NCI-H187 treated with DMSO at 0.1 percent for 48 hours (cell line): ENCODE measurements around the gene KLHL2.
"Not testable (repeated sequence)": the region's sequence is repeated elsewhere in the genome, so short reads cannot be mapped to it uniquely, and the experiment has no call there.

Experiments
- DNase-seq: peaks from one replicate; lab custom pipeline; 2025; lab: John Stamatoyannopoulos, UW

Gene KLHL2

GRCh38 chr4:165207431-165208220, at the start of gene KLHL2:
KLHL2 (plus strand) TSS chr4:165207561; CDS start chr4:165207877, 316 bp downstream.
- no peak for DNase-seq

- no peak for DNase-seq
These were observed 48.6 kb upstream of the KLHL2 start for GRCh38 chr4:165158762-165159161.

GRCh38 chr4:165164257-165164656, 43.1 kb upstream of the KLHL2 start:
- no peak for DNase-seq

DNA sequence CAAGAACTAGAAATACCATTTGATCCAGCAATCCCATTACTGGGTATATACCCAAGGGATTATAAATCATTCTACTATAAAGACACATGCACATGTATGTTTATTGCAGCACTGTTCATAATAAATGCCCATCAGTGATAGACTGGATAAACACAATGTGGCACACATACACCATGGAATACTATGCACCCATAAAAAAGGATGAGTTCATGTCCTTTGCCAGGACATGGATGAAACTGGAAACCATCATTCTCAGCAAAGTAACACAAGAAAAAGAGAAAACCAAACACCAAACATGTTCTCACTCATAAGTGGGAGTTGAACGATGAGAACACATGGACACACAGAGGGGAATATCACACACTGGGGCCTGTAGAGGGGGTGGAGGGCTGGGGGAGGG, 40.5 kb upstream of the KLHL2 start:
- DNase-seq, result not testable (repeated sequence)

DNA sequence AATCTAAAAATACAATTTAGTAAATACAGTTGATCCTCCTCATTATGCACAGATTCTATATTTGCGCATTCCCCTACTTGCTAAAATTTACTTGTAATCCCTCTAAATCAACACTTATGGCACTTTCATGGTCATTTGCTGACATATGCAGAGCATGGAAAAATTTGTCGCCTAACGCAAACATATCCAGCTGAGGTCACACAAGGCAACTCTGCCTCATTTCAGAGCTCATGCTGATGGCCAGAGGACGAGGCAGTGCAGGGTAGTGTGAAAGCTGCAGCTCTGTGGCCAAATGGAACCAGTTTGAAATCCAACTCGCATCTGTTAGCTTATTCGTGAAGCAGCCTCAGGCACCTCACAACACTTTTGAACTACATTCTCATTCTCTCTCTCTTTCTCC, 39.7 kb upstream of the KLHL2 start:
- DNase-seq, result no peak

- no peak for DNase-seq
These were observed 36.5 kb upstream of the KLHL2 start for GRCh38 chr4:165170819-165171218.

GRCh38 chr4:165175470-165175869, 31.9 kb upstream of the KLHL2 start:
- DNase-seq, result not testable (repeated sequence)

DNA sequence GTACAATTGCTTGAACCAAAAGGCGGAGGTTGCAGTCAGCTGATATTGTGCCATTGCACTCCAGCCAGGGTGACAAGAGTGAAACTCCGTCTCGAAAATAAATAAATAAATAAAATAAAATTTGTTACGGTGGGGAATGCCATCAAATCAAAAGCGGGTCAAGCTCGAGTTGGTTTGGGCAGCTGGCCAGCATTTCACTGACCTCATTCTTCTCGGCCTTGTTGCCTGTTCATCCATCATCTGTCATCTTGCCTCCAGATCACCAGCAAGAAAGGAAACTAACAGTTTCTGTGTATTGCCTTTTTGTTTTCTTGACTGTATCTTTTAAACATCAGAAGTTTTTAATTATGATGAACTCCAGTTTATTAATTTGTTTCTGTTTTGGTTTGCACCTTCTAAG, 31.5 kb upstream of the KLHL2 start:
- DNase-seq, result no peak

DNA sequence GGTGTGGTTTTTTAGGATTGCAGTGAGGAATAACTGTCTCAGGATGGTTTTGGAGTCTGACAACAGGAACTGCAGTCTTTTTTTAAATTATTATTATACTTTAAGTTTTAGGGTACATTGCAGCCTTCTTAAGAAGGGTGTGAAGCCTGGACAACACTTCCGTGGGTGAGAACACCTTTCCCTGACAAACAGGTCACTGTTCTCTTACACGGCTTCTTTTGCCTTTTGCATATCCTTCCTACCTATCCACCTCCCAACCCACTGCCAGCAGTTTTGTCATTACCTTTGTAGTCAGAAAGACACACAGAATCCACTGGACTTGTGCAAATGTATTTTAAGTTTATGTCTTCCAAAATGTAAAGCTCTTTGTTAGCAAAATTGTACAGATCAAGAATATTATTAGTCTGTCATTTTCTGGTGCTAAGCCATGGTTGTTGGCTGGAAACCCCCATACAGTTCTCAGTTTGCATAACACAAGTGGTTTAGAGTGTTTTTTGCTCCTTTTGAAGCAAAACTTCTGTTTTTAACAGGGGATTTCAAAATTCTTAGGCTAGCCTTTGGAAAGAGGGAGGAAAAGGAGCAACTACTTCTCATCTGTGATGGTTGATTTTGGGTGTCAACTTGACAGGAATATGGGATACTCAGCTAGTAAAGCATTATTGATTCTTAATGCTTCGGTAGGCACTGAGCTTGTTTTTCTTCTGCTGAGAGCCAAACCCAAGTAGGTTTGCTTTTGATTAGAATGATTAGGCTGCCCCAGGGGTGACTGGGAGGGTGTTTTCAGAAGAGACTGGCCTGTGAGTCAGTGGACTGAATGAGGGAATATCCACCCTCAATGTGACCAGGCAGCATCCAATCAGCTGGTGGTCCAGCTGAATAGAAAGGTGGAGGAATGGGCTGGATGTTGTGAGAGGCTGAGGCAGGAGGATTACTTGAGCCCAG, 29.4 kb upstream of the KLHL2 start:
- no peak for DNase-seq

DNA sequence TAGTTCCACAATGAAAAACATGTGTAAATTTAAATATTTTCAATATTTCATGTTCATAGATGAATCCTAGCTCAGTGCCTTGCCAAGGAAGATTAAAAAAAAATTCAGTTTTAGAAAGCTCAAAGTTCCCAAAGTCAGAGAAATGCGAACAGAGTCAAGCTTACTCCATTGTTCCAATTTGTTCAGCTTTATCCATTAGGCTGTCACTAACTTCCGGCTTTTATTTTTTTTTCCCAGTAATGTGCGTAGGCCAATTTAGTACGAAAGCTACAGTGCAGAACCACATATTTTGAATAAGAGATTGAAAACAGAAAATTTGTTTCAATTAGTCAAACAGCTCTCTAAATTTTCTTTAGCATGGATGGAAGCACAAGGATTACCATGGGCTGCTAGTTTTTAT, 23.1 kb upstream of the KLHL2 start:
- DNase-seq, result no peak

DNA sequence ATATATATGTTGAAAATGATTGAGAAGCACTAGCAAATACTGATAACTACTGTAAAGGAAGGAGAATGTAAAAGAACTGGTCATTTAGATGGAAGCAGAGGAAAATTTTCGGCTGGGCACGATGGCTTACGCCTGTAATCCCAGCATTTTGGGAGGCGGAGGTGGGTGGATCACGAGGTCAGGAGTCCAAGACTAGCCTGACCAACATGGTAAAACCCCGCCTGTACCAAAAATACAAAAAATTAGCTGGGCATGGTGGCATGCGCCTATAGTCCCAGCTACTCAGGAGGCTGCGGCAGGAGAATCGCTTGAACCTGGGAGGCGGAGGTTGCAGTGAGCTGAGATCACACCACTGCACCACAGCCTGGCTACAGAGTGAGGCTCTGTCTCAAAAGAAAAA, 22.4 kb upstream of the KLHL2 start:
- not testable (repeated sequence) for DNase-seq

GRCh38 chr4:165185448-165185847, 21.9 kb upstream of the KLHL2 start:
- no peak for DNase-seq

DNA sequence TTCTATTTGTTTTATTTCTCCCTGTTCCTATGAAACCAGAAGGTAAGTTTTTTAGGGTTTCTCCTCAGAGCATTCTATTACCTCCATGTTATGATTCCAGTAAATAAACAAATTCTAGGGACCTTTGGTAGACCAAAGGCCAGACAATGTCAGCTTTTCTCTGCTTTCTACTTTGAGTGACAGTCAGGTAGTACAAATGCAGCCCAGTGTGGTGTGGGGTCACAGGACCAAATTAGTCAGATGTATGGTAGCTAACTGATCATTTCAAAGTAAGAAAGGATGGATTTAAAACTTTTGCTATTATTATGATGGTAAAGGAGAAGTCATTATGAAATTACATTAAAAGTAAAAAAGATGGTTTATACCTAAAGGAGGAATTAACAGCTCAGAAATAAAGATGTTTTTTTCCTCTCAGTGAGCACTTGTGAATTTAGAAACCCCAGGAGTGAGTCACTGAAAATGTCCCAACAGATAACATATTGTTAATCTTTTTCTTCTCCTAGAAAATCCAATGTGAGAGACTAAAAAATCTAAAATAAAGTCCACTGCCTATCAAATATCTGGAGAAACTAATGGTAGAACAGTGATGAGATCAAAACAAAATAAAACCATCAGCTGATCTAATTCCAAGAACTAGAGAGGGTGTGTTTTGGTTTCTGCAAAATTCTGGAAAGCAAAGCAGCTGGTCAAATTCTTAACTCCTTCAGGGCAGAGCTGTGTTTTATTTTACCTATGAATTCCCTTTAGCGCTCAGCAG, 16.6 kb upstream of the KLHL2 start:
- DNase-seq, result no peak

DNA sequence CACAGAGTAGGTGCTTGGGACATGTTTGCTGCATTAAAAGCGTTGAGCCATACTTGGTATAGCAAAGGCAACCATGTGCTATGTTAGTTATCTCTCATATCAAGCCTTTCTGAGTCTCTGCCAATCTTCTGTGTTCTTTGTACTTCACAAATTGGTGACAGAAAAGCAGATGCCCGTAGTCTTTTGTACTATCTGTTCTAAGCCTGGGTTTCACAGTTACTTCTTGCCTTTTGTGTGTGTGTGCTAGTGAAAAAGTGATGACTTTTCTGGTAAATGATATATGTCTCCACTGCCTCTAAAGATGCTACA, 16.1 kb upstream of the KLHL2 start:
- DNase-seq, result no peak

GRCh38 chr4:165191814-165192499, 15.4 kb upstream of the KLHL2 start:
- DNase-seq, result no peak

- no peak for DNase-seq
These were observed 14.9 kb upstream of the KLHL2 start for GRCh38 chr4:165192500-165192898.

- DNase-seq, result no peak
These were observed 14.4 kb upstream of the KLHL2 start for GRCh38 chr4:165192956-165193355.

GRCh38 chr4:165194368-165194767, 13.0 kb upstream of the KLHL2 start:
- DNase-seq, result no peak

GRCh38 chr4:165198329-165198728, 9.0 kb upstream of the KLHL2 start:
- no peak for DNase-seq

GRCh38 chr4:165199286-165199685, 8.1 kb upstream of the KLHL2 start:
- DNase-seq, result no peak

- no peak for DNase-seq
These were observed 7.6 kb upstream of the KLHL2 start for GRCh38 chr4:165199722-165200121.

DNA sequence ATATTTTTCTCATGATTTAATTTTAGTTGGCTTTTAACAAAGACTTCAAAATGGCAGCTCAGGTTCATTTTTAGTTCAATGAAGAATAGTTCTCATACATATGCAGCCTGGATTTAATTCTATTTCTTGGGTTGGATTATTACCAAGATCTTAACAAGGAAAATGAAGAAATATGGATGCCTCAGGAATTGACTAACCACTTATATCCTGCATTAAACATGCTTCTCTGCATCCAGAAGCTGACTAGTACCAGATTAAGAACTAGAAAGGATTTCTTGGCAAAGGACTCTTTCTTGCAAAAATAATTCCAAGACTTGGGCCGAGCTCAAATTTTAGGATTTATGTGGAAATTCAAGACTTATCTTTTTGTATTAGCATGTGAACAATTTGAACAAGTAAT, 5.6 kb upstream of the KLHL2 start:
- DNase-seq, result no peak
